Muscle of leg (tissue), 11 donors: ENCODE results near the gene GRK1. TPM values are rescaled to one million over a fixed set of nuclear protein-coding genes. Genes with fewer than 3 reads are reported as not detected.

ENCODE experiments used
- DNase-seq: peaks from one replicate; pipeline ENCODE4 v3.0.0; 2013
- H3K27ac ChIP-seq: one replicate; pipeline ENCODE4 v1.5.1; 2013; ENCODE audit warnings: mild to moderate bottlenecking, low read length, control low read depth
- H3K27me3 ChIP-seq: one replicate; pipeline ENCODE4 v1.6.1; 2013; ENCODE audit warnings: low read length; ENCODE audit not compliant: control insufficient read depth, insufficient read depth
- H3K36me3 ChIP-seq: one replicate; pipeline ENCODE4 v1.6.1; 2013; ENCODE audit warnings: low read length; ENCODE audit not compliant: control insufficient read depth, insufficient read depth
- H3K4me1 ChIP-seq: one replicate; pipeline ENCODE4 v1.6.1; 2013; ENCODE audit warnings: low read length; ENCODE audit not compliant: control insufficient read depth, insufficient read depth
- H3K4me3 ChIP-seq: one replicate; pipeline ENCODE4 v1.5.1; 2013; ENCODE audit warnings: low read length, control low read depth
- H3K9me3 ChIP-seq: replicated peaks from 2 replicates; pipeline ENCODE4 v1.6.1; 2013; ENCODE audit warnings: low read depth, low read length; ENCODE audit not compliant: control insufficient read depth
- WGBS: methylation state at CpG from one replicate; pipeline ENCODE4 v1.1.5; 2013; ENCODE audit warnings: missing lambda C conversion rate; ENCODE audit not compliant: insufficient coverage; 5-methylcytosine and 5-hydroxymethylcytosine counted together
- polyA plus RNA-seq, 8 donors: library from polyadenylated mRNA; unstranded; fragments of 120-200 nt; gene quantifications; one replicate each; pipeline versions ENCODE4 v1.2.1 to v1.2.3, GENCODE V29; 2013; ENCODE audit warnings: inconsistent platforms in 1 of 8, low replicate concordance in 1 of 8; ENCODE audit not compliant: insufficient read length in 8 of 8, insufficient read depth in 1 of 8
- total RNA-seq: library from RNA; stranded (reverse); fragments of 120-200 nt; gene quantifications from one replicate; pipeline ENCODE4 v1.2.4, GENCODE V29; 2013

The GRK1 gene
- total and polyA plus RNA-seq, 9 donors: 0.11 to 0.38 (median 0.22) TPM; not detected in 1

- H3K36me3 ChIP-seq: no peaks in the 10 kb centered on the region
- H3K27ac ChIP-seq: peak overlapping the region; percentile 79
- peak; percentile 48 for DNase-seq
- under 1% methylated on average over 18 of the region's 26 CpGs for WGBS
- no peaks in the 10 kb centered on the region for H3K9me3 ChIP-seq
- peak overlapping the region; percentile 53 for H3K4me3 ChIP-seq
- H3K4me1 ChIP-seq: peaks cover 15% of the 10 kb centered on the region
- H3K27me3 ChIP-seq: peaks cover 53% of the 10 kb centered on the region
Measured at GRCh38 chr13:113759525-113760137, 92.6 kb downstream of the GRK1 start.

- 91% methylated on average over 3 of the region's 7 CpGs for WGBS
- H3K27ac ChIP-seq: no peak overlapping the region
- H3K4me1 ChIP-seq: peaks cover 20% of the 10 kb centered on the region
- no peak overlapping the region for H3K4me3 ChIP-seq
- no peaks in the 10 kb centered on the region for H3K9me3 ChIP-seq
- DNase-seq: no peak
- H3K36me3 ChIP-seq: no peaks in the 10 kb centered on the region
- peaks cover 51% of the 10 kb centered on the region for H3K27me3 ChIP-seq
Measured at GRCh38 chr13:113761136-113761535, 94.1 kb downstream of the GRK1 start.

- Histone ChIP-seq H3K27me3 (peaks cover 52% of the 10 kb centered on the region), H3K4me3 (no peak overlapping the region), H3K27ac (no peak overlapping the region), H3K9me3 (no peaks in the 10 kb centered on the region), H3K4me1 (peaks cover 20% of the 10 kb centered on the region), H3K36me3 (no peaks in the 10 kb centered on the region)
- DNase-seq: no peak
- WGBS: no CpG with 5 or more reads among the region's 2 CpGs
Measured at GRCh38 chr13:113762075-113762474, 95.1 kb downstream of the GRK1 start.

GRCh38 chr13:113762538-113762937, 95.5 kb downstream of the GRK1 start:
- DNase-seq: no peak
- H3K4me1 ChIP-seq: peaks cover 20% of the 10 kb centered on the region
- H3K27me3 ChIP-seq: peaks cover 52% of the 10 kb centered on the region
- H3K4me3 ChIP-seq: no peak overlapping the region
- 71% methylated on average over 4 of the region's 11 CpGs for WGBS
- H3K27ac ChIP-seq: no peak overlapping the region
- H3K36me3 ChIP-seq: no peaks in the 10 kb centered on the region
- H3K9me3 ChIP-seq: no peaks in the 10 kb centered on the region

- no peaks in the 10 kb centered on the region for H3K9me3 ChIP-seq
- no peak overlapping the region for H3K27ac ChIP-seq
- no peak overlapping the region for H3K4me3 ChIP-seq
- peaks cover 46% of the 10 kb centered on the region for H3K27me3 ChIP-seq
- 80% methylated on average over 2 of the region's 13 CpGs for WGBS
- H3K4me1 ChIP-seq: peaks cover 18% of the 10 kb centered on the region
- no peaks in the 10 kb centered on the region for H3K36me3 ChIP-seq
- no peak for DNase-seq
Measured at GRCh38 chr13:113763254-113763653, 96.2 kb downstream of the GRK1 start.

GRCh38 chr13:113763961-113764792, 97.2 kb downstream of the GRK1 start:
- Histone ChIP-seq H3K27me3 (peaks cover 39% of the 10 kb centered on the region), H3K4me3 (no peak overlapping the region), H3K4me1 (peaks cover 12% of the 10 kb centered on the region), H3K27ac (no peak overlapping the region), H3K9me3 (no peaks in the 10 kb centered on the region), H3K36me3 (no peaks in the 10 kb centered on the region)
- no peak for DNase-seq
- 85% methylated on average over 22 of the region's 25 CpGs for WGBS

- no peak overlapping the region for H3K27ac ChIP-seq
- H3K27me3 ChIP-seq: peaks cover 31% of the 10 kb centered on the region
- no peaks in the 10 kb centered on the region for H3K9me3 ChIP-seq
- H3K4me1 ChIP-seq: peaks cover 5% of the 10 kb centered on the region
- no peak for DNase-seq
- no peak overlapping the region for H3K4me3 ChIP-seq
- WGBS: 80% methylated on average over 14 of the region's 19 CpGs
- no peaks in the 10 kb centered on the region for H3K36me3 ChIP-seq
Measured at GRCh38 chr13:113764793-113765563, 98.0 kb downstream of the GRK1 start.

- H3K27me3 ChIP-seq: peaks cover 28% of the 10 kb centered on the region
- H3K27ac ChIP-seq: no peak overlapping the region
- H3K4me1 ChIP-seq: peaks cover 5% of the 10 kb centered on the region
- DNase-seq: no peak
- no peak overlapping the region for H3K4me3 ChIP-seq
- H3K36me3 ChIP-seq: no peaks in the 10 kb centered on the region
- H3K9me3 ChIP-seq: no peaks in the 10 kb centered on the region
- 65% methylated on average over 2 of the region's 4 CpGs for WGBS
Measured at GRCh38 chr13:113765564-113765910, 98.5 kb downstream of the GRK1 start.

- Histone ChIP-seq H3K4me3 (no peak overlapping the region), H3K27ac (no peak overlapping the region), H3K27me3 (peaks cover 21% of the 10 kb centered on the region), H3K36me3 (no peaks in the 10 kb centered on the region), H3K9me3 (no peaks in the 10 kb centered on the region), H3K4me1 (peaks cover 5% of the 10 kb centered on the region)
- 81% methylated on average over 28 of the region's 30 CpGs for WGBS
- no peak for DNase-seq
Measured at GRCh38 chr13:113766035-113766800, 99.2 kb downstream of the GRK1 start.
